ENCODE measurements around the gene ZFAND2A. TPM values are rescaled to one million over a fixed set of nuclear protein-coding genes. Genes with fewer than 3 reads are reported as not detected.

ZFAND2A gene
- total RNA-seq (2022; extraction: Qiagen RNA extraction): 48.5 to 52.3 TPM (median 51.0 TPM) in 5 replicates

GRCh38 chr7:1159891-1160669, at the start of gene ZFAND2A:
Gene ZFAND2A, minus strand, starts transcription at chr7:1160196. Its CDS starts 1,984 bp downstream, at chr7:1158212.

Other genes with a start within 250 kb of the ZFAND2A start
- 2.2 to 4.8 TPM (median 3.9 TPM) in 5 replicates for gene ADAP1, start 205.5 kb downstream of the ZFAND2A start, total RNA-seq (2022; extraction: Qiagen RNA extraction)
- gene COX19, start 184.6 kb downstream of the ZFAND2A start, total RNA-seq (2022; extraction: Qiagen RNA extraction): 5.1 to 6.8 TPM (median 5.3 TPM) in 5 replicates
- 0.05 to 0.10 TPM in 2 of 5 replicates, not detected in the others for gene CYP2W1, start 177.0 kb downstream of the ZFAND2A start, total RNA-seq (2022; extraction: Qiagen RNA extraction)
- gene GPR146, start 115.7 kb downstream of the ZFAND2A start, total RNA-seq (2022; extraction: Qiagen RNA extraction): 0.79 to 2.0 TPM (median 1.6 TPM) in 5 replicates
- gene GPER1, start 72.1 kb downstream of the ZFAND2A start, total RNA-seq (2022; extraction: Qiagen RNA extraction): 1.0 to 1.9 TPM (median 1.5 TPM) in 5 replicates
- 0.05 to 0.07 TPM (median 0.05 TPM) in 3 of 5 replicates, not detected in the others for gene UNCX, start 72.7 kb upstream of the ZFAND2A start, total RNA-seq (2022; extraction: Qiagen RNA extraction)

All from A549 treated with dexamethasone at 1 μM for 4 hours (cell line).